SU-DHL-6 (cell line): ENCODE measurements around the gene TM7SF3.

ENCODE experiments used
- H2AFZ ChIP-seq: fragments of 200-600 bp; sonication (generic); 2 replicates; pipeline ENCODE4 v1.6.1; 2014; ENCODE audit warnings: low read depth, mild to moderate bottlenecking, moderate library complexity, mixed read lengths, antibody characterized with exemption, low read length; ENCODE audit not compliant: severe bottlenecking
- H3F3A ChIP-seq: fragments of 200-600 bp; shearing (Covaris generic); 2 replicates; pipeline ENCODE4 v1.6.0; 2016; ENCODE audit warnings: antibody characterized with exemption, mild to moderate bottlenecking; ENCODE audit not compliant: insufficient read depth
- H3K27ac ChIP-seq: fragments of 200-600 bp; sonication (generic); 2 replicates; pipeline ENCODE4 v1.5.1; 2016; ENCODE audit warnings: low read depth, mild to moderate bottlenecking, low read length, moderate library complexity, mixed read lengths
- H3K27me3 ChIP-seq: fragments of 200-600 bp; sonication (generic), shearing (Covaris generic); 2 replicates; pipeline ENCODE4 v1.6.0; 2014; ENCODE audit warnings: mild to moderate bottlenecking, low read length
- H3K36me3 ChIP-seq: fragments of 200-600 bp; sonication (generic); 2 replicates; pipeline ENCODE4 v1.6.1; 2014; ENCODE audit warnings: mild to moderate bottlenecking, low read length, mixed read lengths
- H3K4me2 ChIP-seq: fragments of 300-600, 200-600 bp; shearing (Covaris generic), sonication (generic); 2 replicates; pipeline ENCODE4 v1.6.0; 2014; ENCODE audit warnings: low read length, low read depth, mild to moderate bottlenecking; ENCODE audit not compliant: poor library complexity, severe bottlenecking
- H3K4me3 ChIP-seq: fragments of 200-600 bp; sonication (generic); 2 replicates; pipeline ENCODE4 v1.5.1; 2014; ENCODE audit warnings: antibody characterized with exemption, low read length, mild to moderate bottlenecking, mixed read lengths; ENCODE audit not compliant: insufficient read depth, poor library complexity, severe bottlenecking
- H3K79me2 ChIP-seq: fragments of 200-600 bp; sonication (generic); 2 replicates; pipeline ENCODE4 v1.6.1; 2014; ENCODE audit warnings: mild to moderate bottlenecking, low read length, moderate library complexity; ENCODE audit not compliant: insufficient read depth
- H3K9ac ChIP-seq: fragments of 200-600 bp; sonication (generic); 2 replicates; pipeline ENCODE4 v1.7.0; 2014; ENCODE audit warnings: mild to moderate bottlenecking, low read length
- H3K9me2 ChIP-seq: fragments of 200-600 bp; sonication (generic); replicated peaks from 2 replicates; pipeline ENCODE4 v1.6.1; 2014; ENCODE audit warnings: low read length; ENCODE audit not compliant: insufficient read depth
- H3K9me3 ChIP-seq: fragments of 200-600 bp; sonication (generic); 2 replicates; pipeline ENCODE4 v1.6.1; 2014; ENCODE audit warnings: low read length, mixed read lengths; ENCODE audit not compliant: insufficient read depth
- H4K20me1 ChIP-seq: fragments of 200-600 bp; sonication (generic); 2 replicates; pipeline ENCODE4 v1.6.1; 2014; ENCODE audit warnings: low read depth, mild to moderate bottlenecking, antibody characterized with exemption, low read length, moderate library complexity, mixed read lengths
- EZH2phosphoT487 ChIP-seq: fragments of 200-600 bp; sonication (generic), shearing (Covaris generic); conservative IDR thresholded peaks from 2 replicates; pipeline ENCODE4 v1.6.1; 2018; ENCODE audit warnings: mild to moderate bottlenecking, antibody characterized with exemption, low read length, moderate library complexity, mixed read lengths
- TF ChIP-seq, protein P1 (sequence below): fragments of 200-600 bp; sonication (generic); IDR thresholded peaks from one replicate; pipeline ENCODE4 v1.5.1; 2017; ENCODE audit warnings: antibody characterized with exemption, mild to moderate bottlenecking, low read length, moderate library complexity; ENCODE audit not compliant: insufficient read depth, poor library complexity, severe bottlenecking

The TM7SF3 gene

DNA sequence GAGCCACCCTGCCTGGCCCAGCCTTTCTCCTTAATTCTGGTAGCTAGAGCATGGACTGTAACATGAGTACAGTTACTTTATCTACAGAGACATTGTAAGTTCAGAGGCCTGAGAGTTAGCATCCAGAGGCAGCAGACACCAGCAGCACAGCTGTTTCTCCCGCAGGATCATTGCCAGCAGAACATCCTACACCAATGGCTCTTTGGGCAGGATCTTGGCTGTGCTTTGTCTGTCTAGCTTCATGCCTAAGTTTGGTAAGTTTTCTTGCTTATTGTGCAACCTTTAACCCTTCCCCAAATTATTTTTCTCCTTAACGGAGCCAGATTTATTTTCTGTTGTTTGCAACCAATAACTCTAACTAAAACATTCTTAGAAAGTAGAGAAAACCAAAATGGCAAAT lies 46.6 kb upstream of the TM7SF3 start:
- Histone ChIP-seq H4K20me1 (no peaks in the 10 kb centered on the region), H3F3A (no peaks in the 10 kb centered on the region)

GRCh38 chr12:27057543-27057942 lies 43.4 kb upstream of the TM7SF3 start:
- no peak overlapping the region for H3K4me2 ChIP-seq
- H4K20me1 ChIP-seq = no peaks in the 10 kb centered on the region
- H3K9me3 ChIP-seq = peaks cover 12% of the 10 kb centered on the region; the same call in 1 of the 2 replicates
- H3K4me3 ChIP-seq = no peak overlapping the region
- H2AFZ ChIP-seq = no peak overlapping the region
- no peak overlapping the region for H3K27ac ChIP-seq
- H3K36me3 ChIP-seq = no peaks in the 10 kb centered on the region
- H3F3A ChIP-seq = no peaks in the 10 kb centered on the region
- H3K9me2 ChIP-seq = no peaks in the 10 kb centered on the region
- H3K27me3 ChIP-seq = no peaks in the 10 kb centered on the region
- TF ChIP-seq, protein P1, sequence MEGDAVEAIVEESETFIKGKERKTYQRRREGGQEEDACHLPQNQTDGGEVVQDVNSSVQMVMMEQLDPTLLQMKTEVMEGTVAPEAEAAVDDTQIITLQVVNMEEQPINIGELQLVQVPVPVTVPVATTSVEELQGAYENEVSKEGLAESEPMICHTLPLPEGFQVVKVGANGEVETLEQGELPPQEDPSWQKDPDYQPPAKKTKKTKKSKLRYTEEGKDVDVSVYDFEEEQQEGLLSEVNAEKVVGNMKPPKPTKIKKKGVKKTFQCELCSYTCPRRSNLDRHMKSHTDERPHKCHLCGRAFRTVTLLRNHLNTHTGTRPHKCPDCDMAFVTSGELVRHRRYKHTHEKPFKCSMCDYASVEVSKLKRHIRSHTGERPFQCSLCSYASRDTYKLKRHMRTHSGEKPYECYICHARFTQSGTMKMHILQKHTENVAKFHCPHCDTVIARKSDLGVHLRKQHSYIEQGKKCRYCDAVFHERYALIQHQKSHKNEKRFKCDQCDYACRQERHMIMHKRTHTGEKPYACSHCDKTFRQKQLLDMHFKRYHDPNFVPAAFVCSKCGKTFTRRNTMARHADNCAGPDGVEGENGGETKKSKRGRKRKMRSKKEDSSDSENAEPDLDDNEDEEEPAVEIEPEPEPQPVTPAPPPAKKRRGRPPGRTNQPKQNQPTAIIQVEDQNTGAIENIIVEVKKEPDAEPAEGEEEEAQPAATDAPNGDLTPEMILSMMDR = no peak
- no peak for TF ChIP-seq EZH2phosphoT487
- no peak overlapping the region for H3K9ac ChIP-seq
- H3K79me2 ChIP-seq = no peaks in the 10 kb centered on the region

More for the DNA sequence above, 46.6 kb upstream of the TM7SF3 start:
- Histone ChIP-seq H3K4me2 (no peak overlapping the region), H3K36me3 (no peaks in the 10 kb centered on the region), H3K9me3 (peaks cover 12% of the 10 kb centered on the region; the same call in 1 of the 2 replicates), H3K27me3 (no peaks in the 10 kb centered on the region), H3K9me2 (no peaks in the 10 kb centered on the region), H2AFZ (no peak overlapping the region), H3K4me3 (no peak overlapping the region), H3K79me2 (no peaks in the 10 kb centered on the region), H3K9ac (no peak overlapping the region), H3K27ac (no peak overlapping the region)
- TF ChIP-seq EZH2phosphoT487 = no peak
- TF ChIP-seq, protein P1 = no peak

DNA sequence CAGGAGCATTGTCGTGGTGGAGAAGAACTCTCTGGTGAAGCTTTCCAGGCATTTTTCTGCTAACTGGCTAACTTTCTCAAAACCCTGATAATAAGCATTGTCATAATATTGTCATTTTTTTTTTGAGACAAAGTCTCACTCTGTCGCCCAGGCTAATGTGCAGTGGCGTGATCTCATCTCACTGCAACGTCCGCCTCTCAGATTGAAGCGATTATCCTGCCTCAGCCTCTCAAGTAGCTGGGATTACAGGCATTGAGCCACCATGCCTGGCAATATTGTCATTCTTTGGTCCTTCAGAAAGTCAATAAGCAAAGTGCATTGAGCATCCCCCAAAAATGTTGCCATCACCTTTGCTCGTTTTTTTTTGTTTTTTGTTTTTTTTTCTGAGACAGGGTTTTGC lies 41.8 kb upstream of the TM7SF3 start:
- H3K9me2 ChIP-seq = no peaks in the 10 kb centered on the region
- H3K4me2 ChIP-seq = no peak overlapping the region
- no peaks in the 10 kb centered on the region for H3F3A ChIP-seq
- no peak for TF ChIP-seq EZH2phosphoT487
- TF ChIP-seq, protein P1 = no peak
- no peaks in the 10 kb centered on the region for H3K36me3 ChIP-seq
- no peak overlapping the region for H2AFZ ChIP-seq
- H3K27ac ChIP-seq = no peak overlapping the region
- H3K4me3 ChIP-seq = no peak overlapping the region
- H3K9me3 ChIP-seq = 0 out of 2 replicates have a peak, but pooled peaks cover 4% of the 10 kb centered on the region
- H4K20me1 ChIP-seq = no peaks in the 10 kb centered on the region
- H3K9ac ChIP-seq = no peak overlapping the region
- H3K27me3 ChIP-seq = no peaks in the 10 kb centered on the region
- H3K79me2 ChIP-seq = no peaks in the 10 kb centered on the region

- H3F3A ChIP-seq = no peaks in the 10 kb centered on the region
These were observed 38.6 kb upstream of the TM7SF3 start for GRCh38 chr12:27052742-27053141.

More at GRCh38 chr12:27052742-27053141, 38.6 kb upstream of the TM7SF3 start:
- no peaks in the 10 kb centered on the region for H3K79me2 ChIP-seq
- H3K9me2 ChIP-seq = no peaks in the 10 kb centered on the region
- no peak overlapping the region for H2AFZ ChIP-seq
- H3K36me3 ChIP-seq = no peaks in the 10 kb centered on the region
- TF ChIP-seq, protein P1 = no peak
- TF ChIP-seq EZH2phosphoT487 = no peak
- H3K4me2 ChIP-seq = no peak overlapping the region
- H3K4me3 ChIP-seq = no peak overlapping the region
- H4K20me1 ChIP-seq = no peaks in the 10 kb centered on the region
- no peak overlapping the region for H3K27ac ChIP-seq
- no peak overlapping the region for H3K9ac ChIP-seq
- no peaks in the 10 kb centered on the region for H3K9me3 ChIP-seq
- no peaks in the 10 kb centered on the region for H3K27me3 ChIP-seq
